K562 (cell line): ENCODE measurements around the gene ZFPM1. TPM values are rescaled to one million over a fixed set of nuclear protein-coding genes. Genes with fewer than 3 reads are reported as not detected.

Source experiments
- ATAC-seq: fragments of 200-7000 bp; cut with Tn5 transposase; 3 replicates; pipeline ENCODE4 v1.9.1; 2020; ENCODE audit warnings: moderate library complexity
- BruUV-seq: library from RNA; stranded (reverse); fragments of 400-500 nt; replicated peaks from 2 replicates; lab custom pipeline; 2021; lab: Mats Ljungman, UMichigan
- CTCF ChIA-PET: fragments of 300-600 bp; formaldehyde crosslinking; extraction: SDS; loops from one replicate; lab custom pipeline; 2021; ENCODE audit warnings: low intra/inter-chr PET ratio; lab: Yijun Ruan, JAX
- POLR2A ChIA-PET: fragments of 300-600, 350-650 bp; sonication (Branson Sonifier 250); formaldehyde crosslinking; extraction: SDS; loops from one replicate; lab custom pipeline; 2021; ENCODE audit warnings: antibody characterized with exemption, inconsistent platforms; lab: Yijun Ruan, JAX
- DNase-seq, 4 experiments: peaks; one replicate each; pipeline versions ENCODE4 v3.0.0 to v3.0.0-alpha.2; 2011 to 2018; ENCODE audit warnings: low spot score in 3 of 4, mixed read lengths in 3 of 4; ENCODE audit errors: extremely low read depth in 1 of 4
- FAIRE-seq: peaks from 2 replicates; lab custom pipeline; 2011; peaks lifted over from hg19 to GRCh38; lab: Jason Lieb, UNC
- H2AFZ ChIP-seq: 2 replicates; pipeline ENCODE4 v1.6.0; 2011; ENCODE audit warnings: low read depth, low read length, control low read depth, inconsistent platforms
- H3K27ac ChIP-seq: fragments of 200-600 bp; 3 replicates; pipeline ENCODE4 v1.8.0; 2011; ENCODE audit warnings: low read depth, mild to moderate bottlenecking, control low read depth, inconsistent platforms, low read length, moderate library complexity, mixed read lengths; ENCODE audit errors: extremely low read depth
- H3K27me3 ChIP-seq, 2 experiments: fragments of 300-600 bp in 1 of 2; 2 replicates in 1 of 2; 3 replicates in 1 of 2; pipeline versions ENCODE4 v1.6.0 to v1.8.0; 2011; ENCODE audit warnings: inconsistent platforms in 2 of 2, low read length in 2 of 2, mild to moderate bottlenecking in 1 of 2, mixed read lengths in 1 of 2, moderate library complexity in 1 of 2; ENCODE audit not compliant: control insufficient read depth in 2 of 2, insufficient read depth in 2 of 2
- H3K36me3 ChIP-seq: fragments of 300-600 bp; 3 replicates; pipeline ENCODE4 v1.8.0; 2011; ENCODE audit warnings: mild to moderate bottlenecking, low read length, inconsistent platforms; ENCODE audit not compliant: control insufficient read depth, insufficient read depth
- H3K4me1 ChIP-seq, 2 experiments: fragments of 200-600 bp in 1 of 2; replicated peaks in 1 of 2; 2 replicates in 1 of 2; 3 replicates in 1 of 2; pipeline versions ENCODE4 v1.5.1 to v1.8.0; 2011; ENCODE audit warnings: inconsistent platforms in 2 of 2, low read length in 2 of 2, mild to moderate bottlenecking in 1 of 2, mixed read lengths in 1 of 2, moderate library complexity in 1 of 2; ENCODE audit not compliant: control insufficient read depth in 2 of 2, insufficient read depth in 2 of 2
- H3K4me2 ChIP-seq: 2 replicates; pipeline ENCODE4 v1.6.1; 2011; ENCODE audit warnings: low read length, control low read depth, inconsistent platforms, mixed read lengths; ENCODE audit not compliant: insufficient read depth
- H3K4me3 ChIP-seq: fragments of 200-600 bp; sonication (generic), shearing (Covaris generic); 2 replicates; pipeline ENCODE4 v1.5.1; 2016; ENCODE audit warnings: control low read depth, inconsistent platforms
- H3K79me2 ChIP-seq: fragments of 200-600 bp; 3 replicates; pipeline ENCODE4 v1.8.0; 2011; ENCODE audit warnings: low read length, inconsistent platforms; ENCODE audit not compliant: control insufficient read depth, insufficient read depth
- H3K9ac ChIP-seq, 2 experiments: 2 replicates each; pipeline versions ENCODE4 v1.6.0 to v1.6.1; 2011; ENCODE audit warnings: low read depth in 2 of 2, low read length in 2 of 2, control low read depth in 1 of 2, inconsistent platforms in 1 of 2, mild to moderate bottlenecking in 1 of 2, mixed read lengths in 1 of 2; ENCODE audit not compliant: insufficient read depth in 1 of 2
- H3K9me1 ChIP-seq: one replicate; pipeline ENCODE4 v1.6.0; 2011; ENCODE audit warnings: inconsistent platforms, mild to moderate bottlenecking, low read length, moderate library complexity; ENCODE audit not compliant: control insufficient read depth, insufficient read depth
- H3K9me3 ChIP-seq: replicated peaks from 2 replicates; pipeline ENCODE4 v1.5.1; 2011; ENCODE audit warnings: low read depth, low read length, inconsistent platforms; ENCODE audit not compliant: control insufficient read depth, insufficient read depth
- H4K20me1 ChIP-seq: replicated peaks from 2 replicates; pipeline ENCODE4 v1.6.1; 2011; ENCODE audit warnings: low read length, inconsistent platforms, mixed read lengths; ENCODE audit not compliant: control insufficient read depth, insufficient read depth
- CHD1 ChIP-seq: fragments of 200-600 bp; sonication (generic); IDR thresholded peaks from one replicate; pipeline ENCODE4 v1.6.1; 2012; ENCODE audit warnings: mild to moderate bottlenecking, moderate library complexity, low read length, inconsistent platforms
- CXXC5 ChIP-seq: fragments of 250-450 bp; sonication (Bioruptor Pico); IDR thresholded peaks from 2 replicates; pipeline ENCODE4 v1.8.0; 2022; ENCODE audit warnings: inconsistent platforms, mild to moderate bottlenecking, moderate library complexity
- ESRRA ChIP-seq: fragments of 450-650 bp; IDR thresholded peaks from 2 replicates; pipeline ENCODE4 v1.6.1; 2014; ENCODE audit warnings: low read depth, mild to moderate bottlenecking, moderate library complexity, borderline replicate concordance
- KHSRP ChIP-seq: fragments of 450-650 bp; IDR thresholded peaks from 2 replicates; pipeline ENCODE4 v1.6.1; 2017
- MBD2 ChIP-seq: sonication (generic); IDR thresholded peaks from 2 replicates; pipeline ENCODE4 v1.6.1; 2016; ENCODE audit warnings: low read depth, borderline replicate concordance
- NFE2L1 ChIP-seq: fragments of 450-650 bp; IDR thresholded peaks from 2 replicates; pipeline ENCODE4 v1.6.1; 2016; ENCODE audit warnings: missing genetic modification characterization, low read depth, mild to moderate bottlenecking, missing compliant biosample characterization, moderate library complexity, borderline replicate concordance
- PHTF2 ChIP-seq: fragments of 250-450 bp; sonication (Bioruptor Pico); IDR thresholded peaks from 2 replicates; pipeline ENCODE4 v1.5.0; 2021; ENCODE audit warnings: mild to moderate bottlenecking
- POLR2G ChIP-seq: fragments of 200-400 bp; formaldehyde crosslinking; IDR thresholded peaks from 2 replicates; pipeline ENCODE4 v1.6.1; 2017; ENCODE audit warnings: low read depth, mild to moderate bottlenecking, antibody characterized with exemption, low read length, moderate library complexity
- PTBP1 ChIP-seq: fragments of 200-400 bp; formaldehyde crosslinking; IDR thresholded peaks from 2 replicates; pipeline ENCODE4 v1.6.1; 2017; ENCODE audit warnings: low read depth, low read length
- SMAD1 ChIP-seq: fragments of 150-350 bp; IDR thresholded peaks from 2 replicates; pipeline ENCODE4 v1.6.1; 2014; ENCODE audit warnings: low read length, low read depth; ENCODE audit not compliant: partially characterized antibody
- TBP ChIP-seq: optimal IDR thresholded peaks from 2 replicates; pipeline ENCODE3; 2011; ENCODE audit warnings: low read depth, low read length, improper control_type of control experiment
- ZNF121 ChIP-seq: sonication (generic); formaldehyde crosslinking; conservative IDR thresholded peaks from 2 replicates; pipeline ENCODE4 v1.8.0; 2022; ENCODE audit warnings: missing genetic modification reagents
- WGBS: fragments of 100-300 bp; shearing (Covaris generic); methylation state at CpG from one replicate; pipeline ENCODE4 v1.1.6; 2016; ENCODE audit warnings: low coverage, mixed read lengths; ENCODE audit not compliant: insufficient coverage; ENCODE audit errors: missing lambda C conversion rate; 5-methylcytosine and 5-hydroxymethylcytosine counted together
- in situ Hi-C: fragments of 300-500 bp; cut with MboI; formaldehyde crosslinking; loops from 4 replicates; pipeline ENCODE4 v1.15.0; 2018; ENCODE audit warnings: inconsistent platforms, mixed read lengths
- intact Hi-C: fragments of 100-400 bp; cut with micrococcal nuclease; formaldehyde crosslinking; loops from 2 replicates; pipeline ENCODE4 v1.14.2; 2022
- polyA plus RNA-seq, 8 experiments: library from polyadenylated mRNA; depleted of rRNA in 4 of 8; stranded (reverse) in 5 of 8; unstranded in 3 of 8; fragments of >200 nt; fragmentation: Nextera tagmentation in 2 of 8; fragmentation: Illumina TruSeq in 1 of 8; extraction: Ambion mirVana in 2 of 8; extraction: Trizol in 1 of 8; gene quantifications; 2 replicates each; pipeline versions ENCODE4 v1.2.1 to v1.2.3, GENCODE V29; 2011 to 2014; ENCODE audit warnings: inconsistent platforms in 1 of 8, missing spikeins in 1 of 8
- total RNA-seq, 7 experiments: library from RNA; depleted of rRNA in 6 of 7; stranded (reverse); fragments of >200 nt in 6 of 7; fragmentation: Illumina TruSeq in 2 of 7; extraction: Trizol in 2 of 7; gene quantifications; 2 replicates each; pipeline versions ENCODE4 v1.2.1 to v1.2.3, GENCODE V29; 2011 to 2021; ENCODE audit warnings: low replicate concordance in 1 of 7
- TF ChIP-seq, protein P1 (sequence below): sonication (generic); formaldehyde crosslinking; IDR thresholded peaks from 2 replicates; pipeline ENCODE4 v1.9.0; 2022; ENCODE audit warnings: mild to moderate bottlenecking, missing genetic modification reagents
- TF ChIP-seq, protein P2 (sequence below): sonication (generic); formaldehyde crosslinking; IDR thresholded peaks from 2 replicates; pipeline ENCODE4 v1.8.0; 2022; ENCODE audit warnings: missing genetic modification reagents, mild to moderate bottlenecking, moderate library complexity, borderline replicate concordance

Gene ZFPM1
- total and polyA plus RNA-seq, 9 of the 15 experiments (the other 6 are each of a cell fraction or from before 2014, with no cell fraction given), result 0.03 to 35.9 (median 1.4) TPM

DNA sequence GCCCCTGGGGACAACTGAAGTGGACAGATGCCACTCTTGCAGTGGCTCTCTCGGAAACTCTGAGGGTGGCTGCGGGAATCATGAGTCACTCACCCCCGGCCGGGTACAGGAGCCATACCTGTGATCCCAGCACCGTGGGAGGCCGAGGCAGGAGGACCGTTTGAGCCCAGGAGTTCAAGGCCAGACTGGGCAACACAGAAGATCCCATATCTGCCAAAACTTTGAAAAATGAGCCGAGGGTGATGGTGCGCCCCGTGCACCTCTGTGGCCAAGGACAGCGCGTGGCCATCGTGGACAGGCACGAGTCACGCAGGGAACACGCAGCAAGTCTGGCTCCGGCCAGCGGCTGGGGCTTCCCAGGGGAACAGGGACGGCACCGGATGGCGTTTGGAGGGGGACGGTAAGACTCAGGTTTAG, 75.8 kb downstream of the ZFPM1 start:
- POLR2A ChIA-PET, result no interaction called here
- CTCF ChIA-PET, result interaction anchor here (6.2 kb wide), 1 partner anchor 86 kb away, joined by 108 read pairs; no protein-coding TSS in a partner anchor
- TF ChIP-seq ZNF121 (peak; percentile 66), PTBP1 (0 out of 2 replicates have a peak, but pooled peaks have one; percentile 17), POLR2G (peak; percentile 6; the same call in 1 of the 2 replicates), CHD1 (no peak)
- Histone ChIP-seq H3K36me3 (peaks cover 66% of the 10 kb centered on the region; the same call in 2 of the 3 replicates), H3K27ac (no peak overlapping the region), H3K4me3 (no peak overlapping the region), H3K9ac (peak overlapping the region in 1 of 2 experiments; percentile 66; a peak in 2 of 4 replicates), H2AFZ (no peak overlapping the region), H3K4me1 (peaks cover 36 to 94% of the 10 kb centered on the region in 2 experiments), H3K27me3 (no peaks in the 10 kb centered on the region), H3K9me1 (no peaks in the 10 kb centered on the region), H3K9me3 (no peaks in the 10 kb centered on the region), H3K79me2 (peaks cover 5% of the 10 kb centered on the region; the same call in 1 of the 3 replicates), H4K20me1 (no peaks in the 10 kb centered on the region), H3K4me2 (no peak overlapping the region)
- no TSS peak for BruUV-seq
- no peak for ATAC-seq
- intact Hi-C loops, result loop anchor here (5.0 kb wide), 1 partner anchor 33 kb away; no protein-coding TSS in a partner anchor
- WGBS, result 78% methylated on average over 16 of the region's 22 CpGs
- no peak for DNase-seq
- in situ Hi-C loops, result loop anchor here (10.0 kb wide), 1 partner anchor 84 kb away; no protein-coding TSS in a partner anchor
- FAIRE-seq, result no peak

DNA sequence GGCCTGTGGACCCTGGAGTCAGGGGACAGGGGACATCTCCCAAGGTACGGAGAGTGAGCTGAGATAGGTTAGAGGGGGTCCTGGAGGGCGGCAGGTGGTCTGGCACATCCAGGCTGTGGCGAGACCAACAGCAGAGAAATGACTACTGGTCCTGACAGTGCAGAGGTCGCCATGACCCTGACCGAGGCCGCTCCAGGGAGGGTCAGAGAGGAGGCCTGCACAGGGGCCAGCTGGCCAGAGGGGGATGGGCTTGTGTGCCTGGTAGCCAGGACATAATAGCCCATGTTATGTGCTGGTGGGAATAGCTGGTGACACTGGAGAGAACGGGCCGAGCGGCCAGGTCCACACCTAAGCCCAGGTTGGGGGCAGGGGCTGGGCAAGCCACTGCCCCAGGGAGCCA, 76.5 kb downstream of the ZFPM1 start:
- POLR2A ChIA-PET, result no interaction called here
- WGBS, result 77% methylated on average over 9 of the region's 9 CpGs
- Histone ChIP-seq H3K27ac (no peak overlapping the region), H3K4me1 (peaks cover 36 to 87% of the 10 kb centered on the region in 2 experiments), H3K4me2 (no peak overlapping the region), H3K36me3 (peaks cover 66% of the 10 kb centered on the region; the same call in 2 of the 3 replicates), H2AFZ (no peak overlapping the region), H3K27me3 (no peaks in the 10 kb centered on the region), H3K9ac (peak overlapping the region in 1 of 2 experiments; percentile 66; a peak in 2 of 4 replicates), H3K9me3 (no peaks in the 10 kb centered on the region), H4K20me1 (no peaks in the 10 kb centered on the region), H3K79me2 (peaks cover 5% of the 10 kb centered on the region; the same call in 1 of the 3 replicates), H3K9me1 (no peaks in the 10 kb centered on the region), H3K4me3 (no peak overlapping the region)
- TF ChIP-seq TBP, result no peak
- TF ChIP-seq, protein P1, sequence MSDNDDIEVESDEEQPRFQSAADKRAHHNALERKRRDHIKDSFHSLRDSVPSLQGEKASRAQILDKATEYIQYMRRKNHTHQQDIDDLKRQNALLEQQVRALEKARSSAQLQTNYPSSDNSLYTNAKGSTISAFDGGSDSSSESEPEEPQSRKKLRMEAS (CRISPR knock-in tag), result 0 out of 2 replicates have a peak, but pooled peaks have one; percentile 10
- TF ChIP-seq MBD2, result no peak
- TF ChIP-seq PHTF2 (CRISPR knock-in tag), result no peak
- no peak for TF ChIP-seq SMAD1
- TF ChIP-seq, protein P2, sequence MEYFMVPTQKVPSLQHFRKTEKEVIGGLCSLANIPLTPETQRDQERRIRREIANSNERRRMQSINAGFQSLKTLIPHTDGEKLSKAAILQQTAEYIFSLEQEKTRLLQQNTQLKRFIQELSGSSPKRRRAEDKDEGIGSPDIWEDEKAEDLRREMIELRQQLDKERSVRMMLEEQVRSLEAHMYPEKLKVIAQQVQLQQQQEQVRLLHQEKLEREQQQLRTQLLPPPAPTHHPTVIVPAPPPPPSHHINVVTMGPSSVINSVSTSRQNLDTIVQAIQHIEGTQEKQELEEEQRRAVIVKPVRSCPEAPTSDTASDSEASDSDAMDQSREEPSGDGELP (CRISPR knock-in tag), result peak; percentile 39; the same call in 1 of the 2 replicates
- TF ChIP-seq NFE2L1 (tag), result no peak
- 0 out of 2 replicates have a peak, but pooled peaks have one; percentile 25 for TF ChIP-seq ESRRA
- TF ChIP-seq KHSRP, result no peak
- TF ChIP-seq CXXC5 (CRISPR knock-in tag), result no peak
- ATAC-seq, result no peak
- CTCF ChIA-PET, result interaction anchor here (6.2 kb wide), 1 partner anchor 86 kb away, joined by 108 read pairs; no protein-coding TSS in a partner anchor
- no peak for FAIRE-seq
- intact Hi-C loops, result loop anchor here (5.0 kb wide), 1 partner anchor 33 kb away; no protein-coding TSS in a partner anchor
- BruUV-seq, result no TSS peak
- no peak for DNase-seq
- in situ Hi-C loops, result loop anchor here (10.0 kb wide), 1 partner anchor 85 kb away; no protein-coding TSS in a partner anchor
